Breast epithelium (tissue), 3 donors: ENCODE results near the gene GRPEL1.

Experiments used
- POLR2A ChIP-seq: fragments of 450-650 bp; IDR thresholded peaks from one replicate; pipeline ENCODE4 v1.6.1; 2016; ENCODE audit warnings: antibody characterized with exemption, mild to moderate bottlenecking, moderate library complexity
- POLR2AphosphoS5 ChIP-seq, 3 donors: sonication (generic); formaldehyde crosslinking; IDR thresholded peaks; one replicate each; pipeline ENCODE4 v1.6.1; 2017; ENCODE audit warnings: antibody characterized with exemption in 3 of 3
- TF ChIP-seq, protein P1 (sequence below), 3 donors: fragments of 450-650 bp; IDR thresholded peaks; one replicate each; pipeline ENCODE4 v1.5.1; 2016 to 2017; ENCODE audit warnings: antibody characterized with exemption in 3 of 3, mild to moderate bottlenecking in 3 of 3, moderate library complexity in 3 of 3

DNA sequence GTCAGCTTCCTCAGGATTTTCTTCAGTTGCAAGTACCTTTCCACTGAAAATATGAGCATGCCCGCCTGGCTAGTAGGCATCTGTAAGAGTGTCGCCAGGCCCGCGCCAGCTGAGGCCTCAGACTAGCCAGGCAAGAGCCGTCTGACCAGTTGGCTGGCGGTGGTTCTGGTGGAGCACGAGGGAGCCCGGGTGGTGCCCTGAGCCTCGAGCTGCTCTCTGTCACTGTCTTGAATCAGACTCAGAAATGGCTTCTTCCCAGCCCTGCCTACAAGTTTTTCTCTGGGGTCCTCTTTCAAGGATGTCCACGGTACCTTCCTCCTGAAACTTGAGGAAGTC lies 11.9 kb downstream of the GRPEL1 start:
- TF ChIP-seq, protein P1, sequence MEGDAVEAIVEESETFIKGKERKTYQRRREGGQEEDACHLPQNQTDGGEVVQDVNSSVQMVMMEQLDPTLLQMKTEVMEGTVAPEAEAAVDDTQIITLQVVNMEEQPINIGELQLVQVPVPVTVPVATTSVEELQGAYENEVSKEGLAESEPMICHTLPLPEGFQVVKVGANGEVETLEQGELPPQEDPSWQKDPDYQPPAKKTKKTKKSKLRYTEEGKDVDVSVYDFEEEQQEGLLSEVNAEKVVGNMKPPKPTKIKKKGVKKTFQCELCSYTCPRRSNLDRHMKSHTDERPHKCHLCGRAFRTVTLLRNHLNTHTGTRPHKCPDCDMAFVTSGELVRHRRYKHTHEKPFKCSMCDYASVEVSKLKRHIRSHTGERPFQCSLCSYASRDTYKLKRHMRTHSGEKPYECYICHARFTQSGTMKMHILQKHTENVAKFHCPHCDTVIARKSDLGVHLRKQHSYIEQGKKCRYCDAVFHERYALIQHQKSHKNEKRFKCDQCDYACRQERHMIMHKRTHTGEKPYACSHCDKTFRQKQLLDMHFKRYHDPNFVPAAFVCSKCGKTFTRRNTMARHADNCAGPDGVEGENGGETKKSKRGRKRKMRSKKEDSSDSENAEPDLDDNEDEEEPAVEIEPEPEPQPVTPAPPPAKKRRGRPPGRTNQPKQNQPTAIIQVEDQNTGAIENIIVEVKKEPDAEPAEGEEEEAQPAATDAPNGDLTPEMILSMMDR (IDR thresholded peaks at IDR 0.05): no peak
- TF ChIP-seq POLR2AphosphoS5 (IDR thresholded peaks at IDR 0.05): no peak
- TF ChIP-seq POLR2A: no peak
